GM13976 (cell line): ENCODE measurements around the gene TMEM245.
A peak's percentile ranks its signal among the peaks of the same experiment; 100 is the strongest.

Source experiments
- DNase-seq: peaks from one replicate; pipeline ENCODE4 v3.0.0; 2012; ENCODE audit warnings: low spot score
- in situ Hi-C: fragments of 300-500 bp; cut with MboI; formaldehyde crosslinking; loops from one replicate; pipeline ENCODE4 v1.12.0; 2022; ENCODE audit warnings: low sequenced_read_pairs, mixed read lengths, inconsistent platforms; ENCODE audit not compliant: unreplicated experiment
- TF ChIP-seq, protein P1 (sequence below): IDR thresholded peaks from 2 replicates; pipeline ENCODE4 v1.5.1; 2012; ENCODE audit warnings: borderline replicate concordance, mild to moderate bottlenecking; ENCODE audit not compliant: insufficient read depth; ENCODE audit errors: extremely low read depth, missing control alignments, control extremely low read depth

TMEM245 gene

DNA sequence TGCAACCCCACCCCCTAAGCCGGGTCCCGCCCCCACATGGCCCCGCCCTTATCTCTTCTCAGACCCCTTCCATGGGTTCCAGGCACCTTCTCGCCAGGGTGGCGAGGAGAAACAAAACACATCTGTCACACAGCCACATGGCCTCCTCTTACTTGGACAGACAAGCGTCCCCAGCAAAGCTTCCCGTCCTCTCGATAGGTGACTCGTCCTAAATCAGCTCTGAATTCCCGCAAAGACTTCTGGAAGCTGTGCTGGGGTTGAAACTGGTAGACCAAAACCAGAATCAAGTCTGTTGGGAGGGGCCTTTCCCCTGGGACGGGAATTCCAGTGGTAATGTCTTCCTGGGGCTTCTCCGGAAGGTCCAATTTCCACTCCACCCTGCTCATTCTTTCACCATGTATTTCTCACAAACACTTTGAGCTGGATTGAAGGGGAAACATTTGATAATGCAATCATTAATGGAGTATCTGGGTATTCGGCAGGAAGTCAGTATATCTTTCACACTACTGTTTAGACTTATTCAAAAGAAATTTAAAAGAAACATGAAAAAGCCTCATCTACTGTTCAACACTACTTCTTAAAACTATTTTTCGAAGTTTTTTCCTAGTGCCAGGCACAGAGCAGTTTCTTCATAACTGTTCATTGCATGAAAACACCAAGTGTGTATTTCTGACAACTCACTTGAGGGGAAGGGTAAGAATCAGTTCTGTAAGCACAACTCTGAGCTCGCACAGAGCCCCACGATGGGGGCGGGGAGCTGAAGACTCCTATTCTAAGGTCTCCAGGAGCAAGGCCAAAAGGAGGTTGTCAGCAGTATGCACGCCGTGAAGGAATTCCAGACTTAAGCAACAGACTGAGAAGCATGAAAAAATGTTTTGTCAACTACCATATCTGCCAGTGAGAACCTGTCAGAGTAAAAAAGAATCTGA lies 105.8 kb downstream of the TMEM245 start:
- in situ Hi-C loops: no loop called here
- DNase-seq: no peak
- TF ChIP-seq, protein P1, sequence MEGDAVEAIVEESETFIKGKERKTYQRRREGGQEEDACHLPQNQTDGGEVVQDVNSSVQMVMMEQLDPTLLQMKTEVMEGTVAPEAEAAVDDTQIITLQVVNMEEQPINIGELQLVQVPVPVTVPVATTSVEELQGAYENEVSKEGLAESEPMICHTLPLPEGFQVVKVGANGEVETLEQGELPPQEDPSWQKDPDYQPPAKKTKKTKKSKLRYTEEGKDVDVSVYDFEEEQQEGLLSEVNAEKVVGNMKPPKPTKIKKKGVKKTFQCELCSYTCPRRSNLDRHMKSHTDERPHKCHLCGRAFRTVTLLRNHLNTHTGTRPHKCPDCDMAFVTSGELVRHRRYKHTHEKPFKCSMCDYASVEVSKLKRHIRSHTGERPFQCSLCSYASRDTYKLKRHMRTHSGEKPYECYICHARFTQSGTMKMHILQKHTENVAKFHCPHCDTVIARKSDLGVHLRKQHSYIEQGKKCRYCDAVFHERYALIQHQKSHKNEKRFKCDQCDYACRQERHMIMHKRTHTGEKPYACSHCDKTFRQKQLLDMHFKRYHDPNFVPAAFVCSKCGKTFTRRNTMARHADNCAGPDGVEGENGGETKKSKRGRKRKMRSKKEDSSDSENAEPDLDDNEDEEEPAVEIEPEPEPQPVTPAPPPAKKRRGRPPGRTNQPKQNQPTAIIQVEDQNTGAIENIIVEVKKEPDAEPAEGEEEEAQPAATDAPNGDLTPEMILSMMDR: no peak

DNA sequence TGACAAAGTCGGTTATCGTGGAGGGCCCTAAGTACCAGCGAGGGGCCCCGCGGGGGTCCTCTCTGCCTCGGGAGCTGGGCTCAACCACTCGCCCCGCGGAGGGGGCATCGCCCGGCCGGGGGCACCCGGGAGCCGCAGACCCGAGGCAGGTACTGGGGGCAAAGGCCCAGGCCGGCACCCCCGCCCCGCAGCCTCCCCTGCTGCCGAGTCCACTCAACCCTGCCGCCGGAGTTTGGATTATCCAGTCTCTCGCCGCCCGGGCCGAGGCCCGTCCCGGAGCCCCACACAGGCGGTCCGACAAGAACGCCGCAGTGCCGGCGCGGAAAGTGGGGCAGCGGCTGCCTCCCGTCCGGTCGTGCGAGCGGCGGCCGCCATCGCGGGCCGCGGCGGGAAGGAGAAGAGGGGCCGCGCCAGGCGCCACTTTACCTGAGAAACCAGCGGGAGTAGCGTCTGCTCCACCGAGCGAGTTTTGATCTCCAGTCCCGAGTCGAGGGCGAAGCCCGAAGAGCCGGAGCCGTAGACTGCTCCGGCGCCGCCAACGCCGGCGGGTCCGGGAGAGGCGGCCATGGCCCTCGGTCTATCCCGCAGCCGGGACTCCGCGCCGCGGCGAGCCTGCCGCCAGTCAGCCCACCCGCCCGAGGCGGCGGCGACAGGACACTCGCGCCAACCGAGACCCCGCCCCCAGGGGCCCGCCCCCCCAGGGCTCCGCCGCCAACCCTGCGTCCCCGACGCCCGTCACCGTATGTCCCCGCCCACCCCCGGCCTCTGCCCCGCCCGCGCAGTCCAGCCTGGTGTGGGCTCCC lies 106.7 kb downstream of the TMEM245 start, which contains the start of gene CTNNAL1:
Gene CTNNAL1, minus strand, starts transcription at position 624 of the 803 bp plus-strand sequence. Its CDS starts 57 bp downstream, at position 567.
- DNase-seq: peak; percentile 97
- in situ Hi-C loops: no loop called here
- TF ChIP-seq, protein P1: no peak

DNA sequence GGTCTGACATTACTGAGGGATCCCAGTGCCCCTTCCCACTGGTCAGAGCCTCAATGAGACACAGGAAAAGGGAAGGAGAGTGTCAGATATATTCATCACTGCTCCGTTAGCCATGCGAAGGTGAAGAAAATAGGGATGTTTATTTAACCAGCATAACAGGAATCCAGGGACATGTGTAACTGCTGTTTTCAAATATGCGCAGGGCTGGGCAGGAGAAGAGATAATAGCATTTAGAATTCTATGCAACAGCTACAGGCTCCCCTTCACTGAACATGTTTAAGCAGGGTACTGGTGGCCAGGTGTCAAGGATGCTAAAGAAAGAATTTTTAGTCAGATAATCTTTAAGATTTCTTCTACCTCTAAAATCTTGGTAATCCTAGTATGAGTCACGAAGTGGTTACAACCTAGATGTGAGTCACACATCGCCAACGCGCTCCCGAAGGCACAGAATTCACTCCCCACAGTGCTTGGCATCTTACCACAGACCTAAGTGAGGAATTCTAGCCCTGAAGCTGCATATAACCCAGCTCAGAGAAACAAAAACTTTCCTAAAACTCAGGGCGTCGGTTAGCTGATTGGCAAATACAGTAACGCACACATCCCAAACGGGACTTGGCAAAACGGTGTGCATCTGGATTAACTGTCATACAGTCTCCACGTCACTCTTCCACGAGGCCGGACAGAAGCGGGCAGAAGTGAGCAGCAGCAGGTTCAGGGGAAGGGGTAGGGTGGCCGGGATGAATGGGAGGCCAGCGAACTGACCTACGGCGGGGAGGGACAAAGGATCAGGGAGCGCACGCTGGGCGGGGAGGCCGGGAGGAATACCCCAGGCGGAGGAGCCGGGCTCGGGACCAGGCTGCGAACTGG lies 107.5 kb downstream of the TMEM245 start:
- TF ChIP-seq, protein P1: no peak
- DNase-seq: peak; percentile 47
- in situ Hi-C loops: no loop called here

DNA sequence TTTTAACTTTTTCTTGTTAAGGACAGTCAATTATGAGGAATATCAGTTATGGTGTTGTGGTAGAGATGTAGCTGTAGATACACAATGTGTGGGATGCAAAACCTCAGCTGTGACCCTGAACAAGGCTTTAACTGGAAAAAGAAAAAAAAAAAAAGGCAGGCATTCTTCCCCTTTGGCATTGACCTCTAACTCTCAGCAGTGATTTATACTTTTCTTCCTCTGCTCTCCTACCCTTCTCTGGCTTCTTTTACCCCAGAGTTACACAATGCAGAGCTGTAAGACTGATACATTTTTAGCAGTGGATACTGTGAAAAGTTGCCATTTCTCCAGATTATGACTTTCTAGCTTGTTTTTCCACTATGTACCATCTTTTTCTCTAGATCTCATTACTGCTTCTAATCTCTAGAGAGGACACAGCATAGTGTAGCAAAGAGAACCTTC lies 108.5 kb downstream of the TMEM245 start:
- DNase-seq: no peak
- TF ChIP-seq, protein P1: no peak
- in situ Hi-C loops: no loop called here

DNA sequence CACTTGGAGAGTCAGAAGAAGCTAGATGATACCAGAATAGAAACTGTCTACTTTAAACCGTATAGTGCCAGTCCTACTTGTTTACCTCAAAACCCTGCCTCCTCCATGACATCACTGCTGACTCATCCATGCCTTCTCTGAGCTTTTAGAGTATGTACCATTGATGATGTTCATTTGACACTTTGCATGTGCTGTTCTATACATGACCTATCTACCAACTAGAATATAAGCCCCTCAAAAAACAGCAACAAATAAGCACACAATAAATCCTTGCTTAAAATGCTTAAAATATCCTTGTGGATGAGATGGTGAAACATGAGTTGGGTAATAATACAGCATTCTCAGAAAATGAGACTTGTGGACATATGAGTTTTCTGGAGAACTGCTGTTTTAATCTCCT lies 109.0 kb downstream of the TMEM245 start:
- DNase-seq: peak; percentile 41
- TF ChIP-seq, protein P1: no peak
- in situ Hi-C loops: no loop called here
